Kidney (tissue), 14 donors: ENCODE measurements around the gene ATP2A3. TPM values are rescaled to one million over a fixed set of nuclear protein-coding genes. Genes with fewer than 3 reads are reported as not detected.

Experiments
- DNase-seq, 5 donors: peaks; one replicate each; pipeline ENCODE4 v3.0.0-alpha.2; 2013 to 2020
- FAIRE-seq: peaks from 2 replicates; lab custom pipeline; 2012; peaks lifted over from hg19 to GRCh38; lab: Jason Lieb, UNC
- H3K27ac ChIP-seq, 2 donors: one replicate each; pipeline ENCODE4 v1.7.0; 2013; ENCODE audit warnings: low read depth in 2 of 2, low read length in 2 of 2, inconsistent platforms in 1 of 2
- H3K27me3 ChIP-seq: one replicate; pipeline ENCODE4 v1.7.1; 2013; ENCODE audit warnings: low read length, inconsistent platforms; ENCODE audit not compliant: control insufficient read depth, insufficient read depth
- H3K36me3 ChIP-seq, 3 donors: one replicate each; pipeline versions ENCODE4 v1.7.0 to v1.7.1; 2013; ENCODE audit warnings: low read length in 3 of 3, control low read depth in 1 of 3, inconsistent platforms in 1 of 3; ENCODE audit not compliant: insufficient read depth in 3 of 3, control insufficient read depth in 2 of 3
- H3K4me1 ChIP-seq, 3 donors: one replicate each; pipeline versions ENCODE4 v1.7.0 to v1.7.1; 2013; ENCODE audit warnings: low read length in 3 of 3, inconsistent platforms in 1 of 3, low read depth in 1 of 3; ENCODE audit not compliant: control insufficient read depth in 2 of 3, insufficient read depth in 2 of 3
- H3K4me3 ChIP-seq, 3 donors: one replicate each; pipeline versions ENCODE4 v1.7.0 to v1.8.1; 2013; ENCODE audit warnings: low read length in 3 of 3, control low read depth in 1 of 3, inconsistent platforms in 1 of 3
- H3K9ac ChIP-seq, 3 donors: one replicate each; pipeline versions ENCODE4 v1.7.0 to v1.7.1; 2013; ENCODE audit warnings: low read length in 3 of 3, control low read depth in 1 of 3, inconsistent platforms in 1 of 3
- H3K9me3 ChIP-seq, 3 donors: one replicate each; pipeline versions ENCODE4 v1.7.0 to v1.7.1; 2013; ENCODE audit warnings: low read length in 3 of 3, control low read depth in 1 of 3, inconsistent platforms in 1 of 3; ENCODE audit not compliant: control insufficient read depth in 2 of 3, insufficient read depth in 1 of 3
- intact Hi-C: fragments of 100-400 bp; cut with DNase I; formaldehyde crosslinking; loops from one replicate; pipeline ENCODE4 v1.11.1; 2022
- polyA plus RNA-seq: library from polyadenylated mRNA; stranded (reverse); fragments of 350-450 nt; fragmentation: Illumina TruSeq; extraction: RNeasy Lipid Tissue Mini Kit (QIAGEN cat#74804); gene quantifications from one replicate; pipeline ENCODE4 v1.2.3, GENCODE V29; 2014; ENCODE audit warnings: low read depth, low replicate concordance; ENCODE audit not compliant: insufficient read depth
- total RNA-seq: library from RNA; stranded (reverse); fragmentation: NEBNext Ultra II Directional; extraction: Animal tissue kit (Norgen Biotek cat#: 25700); gene quantifications from one replicate; pipeline ENCODE4 v1.2.1, GENCODE V29; 2021
- TF ChIP-seq, protein P1 (sequence below): IDR thresholded peaks from 3 replicates; pipeline ENCODE4 v1.5.1; 2012; ENCODE audit warnings: mild to moderate bottlenecking, moderate library complexity, borderline replicate concordance; ENCODE audit not compliant: insufficient read depth; ENCODE audit errors: extremely low read depth
- donor health status: control.
- donor health status: control.
- donor health status: control.
- donor health status: control.
- donor health status: control.
- donor health status: DM: yes; HTN: yes; CAD: no.
- donor health status: Normal renal cell carcinoma (clear cell type).

Gene ATP2A3
- total and polyA plus RNA-seq, 2 donors from 2014 or later, result 9.4 to 52.1 TPM

- H3K9me3 ChIP-seq, result no peaks in the 10 kb centered on the region
- TF ChIP-seq, protein P1, sequence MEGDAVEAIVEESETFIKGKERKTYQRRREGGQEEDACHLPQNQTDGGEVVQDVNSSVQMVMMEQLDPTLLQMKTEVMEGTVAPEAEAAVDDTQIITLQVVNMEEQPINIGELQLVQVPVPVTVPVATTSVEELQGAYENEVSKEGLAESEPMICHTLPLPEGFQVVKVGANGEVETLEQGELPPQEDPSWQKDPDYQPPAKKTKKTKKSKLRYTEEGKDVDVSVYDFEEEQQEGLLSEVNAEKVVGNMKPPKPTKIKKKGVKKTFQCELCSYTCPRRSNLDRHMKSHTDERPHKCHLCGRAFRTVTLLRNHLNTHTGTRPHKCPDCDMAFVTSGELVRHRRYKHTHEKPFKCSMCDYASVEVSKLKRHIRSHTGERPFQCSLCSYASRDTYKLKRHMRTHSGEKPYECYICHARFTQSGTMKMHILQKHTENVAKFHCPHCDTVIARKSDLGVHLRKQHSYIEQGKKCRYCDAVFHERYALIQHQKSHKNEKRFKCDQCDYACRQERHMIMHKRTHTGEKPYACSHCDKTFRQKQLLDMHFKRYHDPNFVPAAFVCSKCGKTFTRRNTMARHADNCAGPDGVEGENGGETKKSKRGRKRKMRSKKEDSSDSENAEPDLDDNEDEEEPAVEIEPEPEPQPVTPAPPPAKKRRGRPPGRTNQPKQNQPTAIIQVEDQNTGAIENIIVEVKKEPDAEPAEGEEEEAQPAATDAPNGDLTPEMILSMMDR, result no peak
- intact Hi-C loops, result loop anchor here (10.0 kb wide), 1 partner anchor 62 kb away; no protein-coding TSS in a partner anchor
- H3K27ac ChIP-seq, result no peak overlapping the region
- peak in 2 of 5 donors; percentile 37 to 42 for DNase-seq
- H3K4me3 ChIP-seq, result no peak overlapping the region
- H3K4me1 ChIP-seq, result peaks cover 0 to 5% (median 3%) of the 10 kb centered on the region in 3 donors
- H3K27me3 ChIP-seq, result no peaks in the 10 kb centered on the region
- no peak overlapping the region for H3K9ac ChIP-seq
- no peak for FAIRE-seq
- peaks cover 0 to 45% (median 29%) of the 10 kb centered on the region in 3 donors for H3K36me3 ChIP-seq
Observed at GRCh38 chr17:4006745-4007211, 42.5 kb upstream of the ATP2A3 start.

DNA sequence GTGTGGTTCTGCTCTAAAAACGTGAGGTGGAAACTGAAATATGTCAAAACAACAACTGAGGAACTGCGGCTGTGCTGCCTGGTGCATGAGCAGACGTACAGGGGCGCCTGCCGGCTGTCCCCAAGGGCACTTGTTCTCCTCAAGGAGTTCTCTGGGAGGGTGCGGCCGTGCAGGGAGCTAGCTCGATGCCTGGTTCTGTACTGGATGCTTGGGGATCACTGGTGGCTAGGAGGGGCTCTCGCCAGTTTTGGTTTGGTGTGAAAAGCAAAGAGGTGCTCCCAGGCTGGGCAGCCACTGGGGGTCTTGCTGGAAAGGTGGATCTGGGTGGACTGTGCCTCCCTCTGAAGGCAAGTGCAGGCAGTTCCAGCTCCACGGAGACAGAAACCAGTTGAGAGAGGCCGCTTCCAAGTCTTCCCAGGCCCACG, 41.9 kb upstream of the ATP2A3 start:
- intact Hi-C loops, result loop anchor here (10.0 kb wide), 1 partner anchor 61 kb away; no protein-coding TSS in a partner anchor
- peak in 1 of 5 donors; percentile 69 for DNase-seq

DNA sequence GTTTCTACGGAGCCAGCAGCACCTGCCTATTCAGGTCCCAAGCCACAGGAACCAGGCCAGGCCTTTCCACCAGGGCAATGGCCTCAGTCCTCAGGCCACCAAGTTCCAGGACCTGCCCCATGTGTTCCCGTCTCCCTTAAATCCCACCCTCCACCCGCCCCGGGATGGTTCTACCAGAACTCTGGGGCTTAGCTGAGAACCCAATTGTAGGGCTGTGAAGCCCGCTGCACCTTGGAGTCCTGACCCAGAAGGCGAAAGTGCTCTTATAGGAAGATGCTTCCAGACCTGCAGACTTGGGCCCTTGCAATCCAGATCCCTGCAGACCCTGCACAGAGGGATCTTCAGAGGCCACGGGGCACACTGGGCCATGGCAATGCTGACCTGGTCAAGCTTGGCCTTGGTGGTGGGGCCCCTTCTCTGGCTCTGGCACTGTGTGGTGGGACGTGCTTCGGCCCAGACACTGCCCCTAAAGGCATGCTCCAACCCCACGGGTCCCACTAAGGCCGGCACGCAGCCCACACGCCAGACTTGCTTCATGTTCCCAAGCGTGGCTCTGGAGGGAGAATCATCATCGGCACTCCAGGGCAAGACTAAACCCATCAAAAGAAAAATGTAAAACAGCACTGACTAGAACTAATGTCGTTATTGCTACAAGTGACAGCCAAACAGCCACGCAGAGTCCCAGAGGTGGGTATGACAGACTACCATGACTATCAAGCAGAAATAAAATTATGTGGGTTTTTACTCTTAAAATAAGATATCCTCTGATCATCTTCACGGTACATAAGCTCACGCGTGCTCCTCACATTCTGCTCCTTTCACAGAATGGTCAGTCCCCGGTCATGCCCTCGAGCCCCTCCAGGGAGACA, 41.3 kb upstream of the ATP2A3 start:
- intact Hi-C loops, result loop anchor here (10.0 kb wide), 1 partner anchor 61 kb away; no protein-coding TSS in a partner anchor

More for the DNA sequence above, 41.9 kb upstream of the ATP2A3 start:
- no peak overlapping the region for H3K27ac ChIP-seq
- H3K9me3 ChIP-seq, result no peaks in the 10 kb centered on the region
- H3K4me1 ChIP-seq, result peaks cover 0 to 5% (median 3%) of the 10 kb centered on the region in 3 donors
- H3K4me3 ChIP-seq, result no peak overlapping the region
- H3K9ac ChIP-seq, result no peak overlapping the region
- FAIRE-seq, result no peak
- TF ChIP-seq, protein P1, result no peak
- H3K36me3 ChIP-seq, result peaks cover 0 to 44% (median 28%) of the 10 kb centered on the region in 3 donors
- no peaks in the 10 kb centered on the region for H3K27me3 ChIP-seq

More for the DNA sequence above, 41.3 kb upstream of the ATP2A3 start:
- Histone ChIP-seq H3K4me3 (no peak overlapping the region), H3K4me1 (peaks cover 0 to 5% (median 3%) of the 10 kb centered on the region in 3 donors), H3K9ac (no peak overlapping the region), H3K27ac (no peak overlapping the region), H3K27me3 (no peaks in the 10 kb centered on the region), H3K36me3 (peaks cover 0 to 44% (median 28%) of the 10 kb centered on the region in 3 donors), H3K9me3 (no peaks in the 10 kb centered on the region)
- FAIRE-seq, result no peak
- TF ChIP-seq, protein P1, result no peak
- no peak for DNase-seq
